ENCODE measurements around the gene SUDS3. TPM values are rescaled to one million over a fixed set of nuclear protein-coding genes. Genes with fewer than 3 reads are reported as not detected.

SUDS3 gene
- total and polyA plus RNA-seq, 12 donors, result 7.5 to 28.0 (median 21.6) TPM

- TF ChIP-seq, protein P1, sequence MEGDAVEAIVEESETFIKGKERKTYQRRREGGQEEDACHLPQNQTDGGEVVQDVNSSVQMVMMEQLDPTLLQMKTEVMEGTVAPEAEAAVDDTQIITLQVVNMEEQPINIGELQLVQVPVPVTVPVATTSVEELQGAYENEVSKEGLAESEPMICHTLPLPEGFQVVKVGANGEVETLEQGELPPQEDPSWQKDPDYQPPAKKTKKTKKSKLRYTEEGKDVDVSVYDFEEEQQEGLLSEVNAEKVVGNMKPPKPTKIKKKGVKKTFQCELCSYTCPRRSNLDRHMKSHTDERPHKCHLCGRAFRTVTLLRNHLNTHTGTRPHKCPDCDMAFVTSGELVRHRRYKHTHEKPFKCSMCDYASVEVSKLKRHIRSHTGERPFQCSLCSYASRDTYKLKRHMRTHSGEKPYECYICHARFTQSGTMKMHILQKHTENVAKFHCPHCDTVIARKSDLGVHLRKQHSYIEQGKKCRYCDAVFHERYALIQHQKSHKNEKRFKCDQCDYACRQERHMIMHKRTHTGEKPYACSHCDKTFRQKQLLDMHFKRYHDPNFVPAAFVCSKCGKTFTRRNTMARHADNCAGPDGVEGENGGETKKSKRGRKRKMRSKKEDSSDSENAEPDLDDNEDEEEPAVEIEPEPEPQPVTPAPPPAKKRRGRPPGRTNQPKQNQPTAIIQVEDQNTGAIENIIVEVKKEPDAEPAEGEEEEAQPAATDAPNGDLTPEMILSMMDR (IDR thresholded peaks at IDR 0.05), result no peak
- Histone ChIP-seq H3K9me3 (no peaks in the 10 kb centered on the region), H3K4me3 (no peak overlapping the region), H3K4me1 (peaks cover 0 to 12% (median 0%) of the 10 kb centered on the region in 9 donors), H3K36me3 (peaks cover 0 to 100% (median 52%) of the 10 kb centered on the region in 9 donors), H3K27me3 (no peaks in the 10 kb centered on the region), H3K27ac (no peak overlapping the region)
- ATAC-seq (no peak), DNase-seq (no peak)
- WGBS, 2 donors, result 98 to 100% methylated on average over 1 of the region's 1 CpG
- intact Hi-C loops (cut with DNase I), result no loop called here
Observed at GRCh38 chr12:118391836-118392235, 15.5 kb downstream of the SUDS3 start.

GRCh38 chr12:118397708-118398440 lies 21.5 kb downstream of the SUDS3 start:
- no peaks in the 10 kb centered on the region for H3K27me3 ChIP-seq
- peaks cover 0 to 14% (median 7%) of the 10 kb centered on the region in 9 donors for H3K4me1 ChIP-seq
- intact Hi-C loops (cut with DNase I), result no loop called here
- DNase-seq (no peak), ATAC-seq (peak in 3 of 8 donors; percentile 65 to 86 (median 82))
- 76 to 78% methylated on average over 10 of the region's 10 CpGs for WGBS, 2 donors
- H3K27ac ChIP-seq, result no peak overlapping the region
- TF ChIP-seq, protein P1 (IDR thresholded peaks at IDR 0.05), result no peak
- H3K36me3 ChIP-seq, result peaks cover 0 to 100% (median 19%) of the 10 kb centered on the region in 9 donors
- H3K4me3 ChIP-seq, result no peak overlapping the region
- H3K9me3 ChIP-seq, result no peaks in the 10 kb centered on the region

GRCh38 chr12:118398524-118398923 lies 22.2 kb downstream of the SUDS3 start:
- intact Hi-C loops (cut with DNase I), result no loop called here
- ATAC-seq (no peak), DNase-seq (no peak)
- Histone ChIP-seq H3K36me3 (peaks cover 0 to 100% (median 20%) of the 10 kb centered on the region in 9 donors), H3K4me1 (peaks cover 0 to 14% (median 7%) of the 10 kb centered on the region in 9 donors), H3K4me3 (no peak overlapping the region), H3K9me3 (no peaks in the 10 kb centered on the region), H3K27me3 (no peaks in the 10 kb centered on the region), H3K27ac (no peak overlapping the region)
- TF ChIP-seq, protein P1 (IDR thresholded peaks at IDR 0.05), result no peak
- 79 to 90% methylated on average over 2 of the region's 2 CpGs for WGBS, 2 donors

DNA sequence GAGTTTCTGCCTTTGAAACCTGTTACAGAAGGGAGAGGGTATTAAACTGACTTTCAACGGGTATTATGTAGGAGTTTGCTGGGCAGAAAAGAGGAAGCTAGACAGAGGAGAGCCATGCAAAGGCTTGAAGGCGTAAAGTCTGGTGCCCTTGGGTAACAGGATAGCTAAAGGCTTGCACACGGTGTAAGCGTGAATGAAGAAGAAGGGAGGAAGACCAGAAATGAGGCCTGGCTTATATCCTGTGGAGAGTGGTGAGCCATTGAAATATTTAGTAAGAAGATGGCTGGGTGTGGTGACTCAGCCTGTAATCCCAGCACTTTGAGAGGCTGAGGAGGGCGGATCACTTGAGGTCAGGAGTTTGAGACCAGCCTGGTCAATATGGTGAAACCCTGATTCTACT lies 22.6 kb downstream of the SUDS3 start:
- H3K4me3 ChIP-seq, result no peak overlapping the region
- no peak for ATAC-seq
- no peaks in the 10 kb centered on the region for H3K27me3 ChIP-seq
- WGBS, 2 donors, result 91 to 97% methylated on average over 5 of the region's 5 CpGs
- TF ChIP-seq, protein P1 (IDR thresholded peaks at IDR 0.05), result no peak
- no peak for DNase-seq
- H3K9me3 ChIP-seq, result no peaks in the 10 kb centered on the region
- intact Hi-C loops (cut with DNase I), result no loop called here
- H3K4me1 ChIP-seq, result peaks cover 0 to 14% (median 7%) of the 10 kb centered on the region in 9 donors
- no peak overlapping the region for H3K27ac ChIP-seq
- peaks cover 0 to 100% (median 22%) of the 10 kb centered on the region in 9 donors for H3K36me3 ChIP-seq
